GM23338 (cell line): ENCODE measurements around the gene DLX4.

Experiments used
- CREB1 ChIP-seq: fragments of 250-450 bp; sonication (Bioruptor Pico); IDR thresholded peaks from 2 replicates; pipeline ENCODE4 v1.5.0; 2020; ENCODE audit warnings: low read depth, mild to moderate bottlenecking, moderate library complexity
- TF ChIP-seq, protein P1 (sequence below), 2 experiments: fragments of 200-600 bp in 1 of 2; sonication (generic) in 1 of 2; conservative IDR thresholded peaks; 2 replicates each; pipeline versions ENCODE4 v1.5.1 to v1.6.1; 2016 to 2017; ENCODE audit warnings: antibody characterized with exemption in 2 of 2, low read depth in 2 of 2, mild to moderate bottlenecking in 2 of 2, moderate library complexity in 1 of 2

DNA sequence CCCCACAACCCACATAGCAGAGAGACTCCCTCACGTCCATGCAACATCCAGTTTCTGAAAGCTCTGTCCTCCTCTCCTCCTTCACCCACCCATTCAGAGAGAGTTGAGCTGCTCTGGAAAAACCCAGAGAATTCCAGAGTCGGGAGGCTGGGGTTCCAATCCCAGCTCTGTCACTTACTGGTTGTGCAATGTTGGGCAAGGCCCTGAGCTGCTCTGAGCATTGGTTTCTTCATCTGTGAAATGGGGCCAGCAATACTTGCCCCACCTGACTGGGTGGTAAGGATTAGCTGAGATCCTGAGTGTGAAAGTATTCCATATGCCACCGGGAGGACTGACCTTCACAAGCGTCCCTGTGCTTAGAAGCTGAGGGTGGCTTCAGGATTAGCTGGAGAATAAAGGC, 12.2 kb upstream of the DLX4 start:
- TF ChIP-seq CREB1, result no peak
- TF ChIP-seq, protein P1, sequence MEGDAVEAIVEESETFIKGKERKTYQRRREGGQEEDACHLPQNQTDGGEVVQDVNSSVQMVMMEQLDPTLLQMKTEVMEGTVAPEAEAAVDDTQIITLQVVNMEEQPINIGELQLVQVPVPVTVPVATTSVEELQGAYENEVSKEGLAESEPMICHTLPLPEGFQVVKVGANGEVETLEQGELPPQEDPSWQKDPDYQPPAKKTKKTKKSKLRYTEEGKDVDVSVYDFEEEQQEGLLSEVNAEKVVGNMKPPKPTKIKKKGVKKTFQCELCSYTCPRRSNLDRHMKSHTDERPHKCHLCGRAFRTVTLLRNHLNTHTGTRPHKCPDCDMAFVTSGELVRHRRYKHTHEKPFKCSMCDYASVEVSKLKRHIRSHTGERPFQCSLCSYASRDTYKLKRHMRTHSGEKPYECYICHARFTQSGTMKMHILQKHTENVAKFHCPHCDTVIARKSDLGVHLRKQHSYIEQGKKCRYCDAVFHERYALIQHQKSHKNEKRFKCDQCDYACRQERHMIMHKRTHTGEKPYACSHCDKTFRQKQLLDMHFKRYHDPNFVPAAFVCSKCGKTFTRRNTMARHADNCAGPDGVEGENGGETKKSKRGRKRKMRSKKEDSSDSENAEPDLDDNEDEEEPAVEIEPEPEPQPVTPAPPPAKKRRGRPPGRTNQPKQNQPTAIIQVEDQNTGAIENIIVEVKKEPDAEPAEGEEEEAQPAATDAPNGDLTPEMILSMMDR (conservative IDR thresholded peaks at IDR 0.05; ENCODE audit: low read depth in 2 of 2), result no peak
